KOPT-K1 (cell line): Measurements from ENCODE around the gene AADAT.
"Not testable (repeated sequence)": the region's sequence is repeated elsewhere in the genome, so short reads cannot be mapped to it uniquely, and the experiment has no call there.

Experiments
- H3K27ac ChIP-seq: fragments of 200-600 bp; sonication (generic); 2 replicates; pipeline ENCODE4 v1.5.1; 2016; ENCODE audit warnings: antibody characterized with exemption, mild to moderate bottlenecking, low read depth, low read length; ENCODE audit not compliant: poor library complexity, severe bottlenecking
- H3K36me3 ChIP-seq: fragments of 200-600 bp; sonication (generic); 2 replicates; pipeline ENCODE4 v1.5.1; 2017; ENCODE audit warnings: antibody characterized with exemption, mild to moderate bottlenecking, low read length, moderate library complexity; ENCODE audit not compliant: insufficient read depth
- H3K9me3 ChIP-seq: fragments of 200-600 bp; sonication (generic); 2 replicates; pipeline ENCODE4 v1.5.1; 2017; ENCODE audit warnings: antibody characterized with exemption, low read length, mild to moderate bottlenecking; ENCODE audit not compliant: insufficient read depth, poor library complexity, severe bottlenecking

AADAT gene

DNA sequence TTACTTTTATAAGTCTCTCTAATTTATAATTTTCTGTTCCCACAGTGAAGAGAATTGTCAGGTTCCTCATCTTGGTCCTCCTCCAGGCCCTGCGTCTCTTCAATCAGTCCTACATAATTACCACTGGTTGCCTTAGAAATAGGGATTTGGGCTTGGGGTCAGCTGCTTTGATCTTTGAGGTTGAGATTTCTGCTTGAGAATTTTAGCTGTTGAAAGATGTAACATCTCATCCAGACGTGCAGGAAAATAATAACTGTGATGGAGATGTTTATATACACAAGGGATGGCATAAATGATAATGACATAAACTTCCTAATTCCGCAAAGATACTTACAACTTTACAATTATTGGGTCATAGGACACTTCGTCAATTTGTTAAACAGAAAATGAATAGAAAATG is 30.3 kb downstream of the AADAT start:
- no peak overlapping the region for H3K27ac ChIP-seq
- H3K9me3 ChIP-seq = no peaks in the 10 kb centered on the region
- H3K36me3 ChIP-seq = no peaks in the 10 kb centered on the region

DNA sequence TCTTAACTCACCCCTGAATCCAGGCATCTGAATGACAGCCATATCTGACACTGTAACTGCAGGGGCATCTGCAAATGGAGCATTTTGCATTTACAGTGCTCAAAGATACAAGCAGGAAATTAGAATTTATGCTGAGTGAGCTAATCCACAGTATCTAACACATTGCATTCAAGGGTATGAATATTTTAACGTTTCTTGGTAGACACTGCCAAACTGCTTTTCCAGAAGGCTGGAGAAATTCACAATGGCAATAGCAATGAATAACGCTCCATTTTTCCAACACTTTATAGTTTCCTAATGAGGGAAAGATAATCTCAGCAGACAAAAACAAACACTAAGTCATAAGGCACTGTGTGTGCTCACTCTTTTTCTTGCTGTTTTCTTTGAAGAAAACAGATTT is 30.9 kb downstream of the AADAT start:
- no peak overlapping the region for H3K27ac ChIP-seq
- H3K9me3 ChIP-seq = no peaks in the 10 kb centered on the region
- H3K36me3 ChIP-seq = no peaks in the 10 kb centered on the region

DNA sequence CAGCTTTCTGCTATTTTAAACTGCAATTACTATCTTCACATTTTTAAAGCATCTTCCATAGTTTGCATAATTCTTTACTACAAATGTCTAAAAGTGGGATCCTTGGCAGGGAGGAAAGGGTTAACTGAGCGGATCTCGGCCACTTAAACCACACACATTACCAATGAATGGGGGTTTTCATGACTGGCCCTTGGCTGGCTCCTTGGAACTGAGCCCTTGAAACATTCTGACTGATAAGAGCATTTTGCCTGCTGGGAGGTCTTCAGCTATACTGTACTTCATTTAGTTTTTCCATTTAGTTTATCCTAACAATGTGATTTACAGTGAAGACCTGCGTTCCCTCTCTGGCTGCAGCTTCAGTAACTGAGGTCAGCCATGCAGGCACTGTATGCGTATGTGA is 31.9 kb downstream of the AADAT start:
- H3K36me3 ChIP-seq = no peaks in the 10 kb centered on the region
- H3K27ac ChIP-seq = no peak overlapping the region
- no peaks in the 10 kb centered on the region for H3K9me3 ChIP-seq

DNA sequence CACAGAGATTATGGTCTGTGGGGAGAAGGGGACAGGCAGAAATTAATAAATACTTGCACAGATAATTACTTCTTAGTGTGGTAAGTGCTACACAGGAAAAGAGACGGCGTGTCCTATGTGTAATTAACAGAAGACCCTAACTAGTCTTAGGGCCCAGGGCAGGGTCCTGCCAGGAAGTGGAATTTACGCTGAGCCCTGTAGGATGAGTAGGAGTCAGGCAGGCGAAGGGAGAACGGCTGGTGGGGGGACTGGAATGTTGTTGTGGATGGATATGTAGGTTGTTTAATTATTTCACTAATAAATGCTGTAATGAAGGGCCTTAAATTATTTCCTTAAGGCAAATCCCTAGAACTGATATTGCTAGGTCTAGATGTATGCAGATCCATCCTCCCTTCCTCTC is 36.8 kb downstream of the AADAT start:
- Histone ChIP-seq H3K36me3 (no peaks in the 10 kb centered on the region), H3K27ac (no peak overlapping the region), H3K9me3 (no peaks in the 10 kb centered on the region)

DNA sequence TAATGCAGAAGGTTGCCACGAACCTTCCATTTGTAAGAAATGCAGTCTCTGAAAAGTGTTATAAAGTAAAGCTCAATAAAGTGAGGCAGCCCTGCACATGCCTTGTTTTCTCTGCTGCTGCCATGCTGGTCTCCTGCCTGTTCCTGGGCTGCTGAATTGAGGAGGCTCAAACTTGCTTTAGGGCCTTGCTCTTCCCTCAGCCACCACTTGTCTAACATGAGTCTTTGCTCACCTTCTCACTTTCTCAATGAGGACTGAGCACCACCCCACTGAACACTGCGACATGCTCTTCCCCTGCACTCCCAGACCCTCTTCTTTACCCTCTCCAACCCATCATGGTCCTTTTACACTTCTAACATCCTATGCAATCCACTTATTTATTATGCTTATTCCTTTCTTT is 38.4 kb downstream of the AADAT start:
- H3K9me3 ChIP-seq = no peaks in the 10 kb centered on the region
- no peaks in the 10 kb centered on the region for H3K36me3 ChIP-seq

DNA sequence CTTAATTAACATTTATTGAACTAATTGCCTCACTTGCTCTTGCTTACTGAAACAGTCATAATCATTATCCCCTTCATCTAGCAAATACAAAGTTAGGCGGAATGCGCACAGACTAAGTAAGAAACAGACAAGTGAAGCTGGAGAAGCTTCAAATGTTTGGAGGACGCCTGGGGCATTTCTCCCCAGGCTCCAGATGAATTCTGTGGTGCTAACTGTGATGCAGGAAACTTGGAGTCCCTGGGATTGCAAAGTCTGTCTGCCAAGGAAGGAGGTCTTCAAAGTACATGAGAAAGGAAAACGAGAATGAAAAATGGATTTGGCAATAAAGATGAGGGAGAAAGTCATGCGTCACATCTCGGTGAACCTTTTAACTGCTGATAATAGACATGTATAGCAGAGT is 40.0 kb downstream of the AADAT start:
- no peak overlapping the region for H3K27ac ChIP-seq
- H3K9me3 ChIP-seq = no peaks in the 10 kb centered on the region
- no peaks in the 10 kb centered on the region for H3K36me3 ChIP-seq

More for the DNA sequence above, 38.4 kb downstream of the AADAT start:
- no peak overlapping the region for H3K27ac ChIP-seq

DNA sequence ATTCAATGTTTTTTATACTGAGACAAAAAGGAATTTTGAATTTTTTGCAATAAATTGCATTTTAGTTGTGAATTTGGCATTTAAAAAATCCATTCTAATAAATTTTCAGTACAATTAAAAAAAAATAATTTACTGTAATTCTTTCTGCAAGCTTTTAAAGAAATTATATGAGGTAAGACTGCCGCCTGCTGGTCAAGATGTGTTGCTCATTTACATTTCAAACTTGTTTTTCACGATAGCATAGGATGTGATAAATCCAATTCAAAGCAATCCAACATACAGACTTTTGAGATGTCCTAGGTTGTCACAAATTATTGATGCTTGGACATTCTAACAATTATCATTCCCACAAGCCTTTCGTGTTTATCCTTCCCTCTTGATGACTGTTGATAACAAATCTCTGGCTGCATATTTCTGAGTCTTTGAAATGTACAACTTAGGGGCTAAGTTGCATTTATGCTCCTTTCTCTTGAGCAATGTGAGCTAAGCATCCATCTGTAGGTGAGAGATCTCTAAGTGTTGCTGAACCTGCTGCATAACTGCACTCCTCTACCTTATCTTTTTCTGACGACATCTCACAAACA is 41.9 kb downstream of the AADAT start:
- H3K36me3 ChIP-seq = no peaks in the 10 kb centered on the region

DNA sequence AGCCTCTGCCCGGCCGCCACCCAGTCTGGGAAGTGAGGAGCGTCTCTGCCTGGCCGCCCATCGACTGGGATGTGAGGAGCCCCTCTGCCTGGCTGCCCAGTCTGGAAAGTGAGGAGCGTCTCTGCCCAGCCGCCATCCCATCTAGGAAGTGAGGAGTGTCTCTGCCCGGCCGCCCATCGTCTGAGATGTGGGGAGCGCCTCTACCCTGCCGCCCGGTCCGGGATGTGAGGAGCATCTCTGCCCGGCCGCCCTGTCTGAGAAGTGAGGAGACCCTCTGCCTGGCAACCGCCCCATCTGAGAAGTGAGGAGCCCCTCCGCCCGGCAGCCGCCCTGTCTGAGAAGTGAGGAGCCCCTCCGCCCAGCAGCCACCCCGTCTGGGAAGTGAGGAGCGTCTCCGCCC is 43.6 kb downstream of the AADAT start:
- not testable (repeated sequence) for H3K9me3 ChIP-seq, H3K36me3 ChIP-seq, H3K27ac ChIP-seq

More for the DNA sequence above, 41.9 kb downstream of the AADAT start:
- Histone ChIP-seq H3K27ac (no peak overlapping the region), H3K9me3 (no peaks in the 10 kb centered on the region)

DNA sequence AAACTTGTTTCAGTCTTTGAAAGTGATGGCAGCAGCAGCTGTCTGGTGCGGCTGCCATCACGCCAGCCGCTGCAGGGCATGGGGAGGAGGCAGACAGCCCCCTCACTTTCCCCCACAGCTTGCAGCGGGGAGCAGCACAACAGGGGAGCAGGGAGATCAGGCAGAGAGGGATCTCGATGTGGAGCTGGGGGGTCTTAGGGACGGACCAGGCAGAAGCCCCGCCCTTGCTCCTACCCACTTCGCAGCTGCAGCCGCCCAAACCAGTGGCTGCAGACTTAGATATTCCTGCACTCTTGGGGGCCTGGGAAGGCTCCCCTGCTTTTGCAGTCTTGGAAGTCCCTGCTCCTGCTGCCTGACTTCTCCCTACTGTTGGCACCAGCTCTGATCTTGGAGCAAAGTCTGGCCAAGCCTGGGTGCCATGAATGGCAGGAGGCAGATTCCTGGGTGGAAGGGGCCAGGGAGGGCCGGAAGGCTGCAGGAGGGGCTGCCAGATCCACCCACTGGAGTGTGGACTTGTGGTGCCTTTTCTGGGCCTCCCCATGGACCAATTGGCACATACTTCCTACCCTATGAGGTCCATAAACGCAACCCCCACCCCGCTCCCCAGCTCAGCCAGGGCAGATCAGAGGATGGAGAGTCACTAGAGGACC is 49.6 kb downstream of the AADAT start:
- Histone ChIP-seq H3K27ac (no peak overlapping the region), H3K9me3 (no peaks in the 10 kb centered on the region), H3K36me3 (no peaks in the 10 kb centered on the region)

DNA sequence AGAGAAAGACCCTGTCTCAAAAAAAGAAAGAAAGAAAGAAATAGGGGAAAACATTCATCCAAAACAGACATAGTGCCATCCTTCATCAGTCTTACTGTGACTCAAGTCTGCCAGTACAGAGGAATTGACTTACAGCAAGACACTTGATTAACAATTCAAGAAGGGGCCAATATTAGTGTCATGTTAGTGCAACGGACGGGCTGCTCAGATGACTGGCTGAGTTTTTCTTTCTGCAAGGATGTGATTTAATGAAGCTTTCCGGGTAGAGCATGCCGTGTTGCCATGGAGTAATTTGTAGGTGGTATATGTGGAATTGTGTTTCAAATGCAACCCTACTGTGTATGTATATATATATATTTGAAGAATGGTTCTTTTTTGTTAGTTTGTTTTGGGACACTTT is 51.0 kb downstream of the AADAT start:
- H3K9me3 ChIP-seq = no peaks in the 10 kb centered on the region
- no peak overlapping the region for H3K27ac ChIP-seq
- H3K36me3 ChIP-seq = no peaks in the 10 kb centered on the region

DNA sequence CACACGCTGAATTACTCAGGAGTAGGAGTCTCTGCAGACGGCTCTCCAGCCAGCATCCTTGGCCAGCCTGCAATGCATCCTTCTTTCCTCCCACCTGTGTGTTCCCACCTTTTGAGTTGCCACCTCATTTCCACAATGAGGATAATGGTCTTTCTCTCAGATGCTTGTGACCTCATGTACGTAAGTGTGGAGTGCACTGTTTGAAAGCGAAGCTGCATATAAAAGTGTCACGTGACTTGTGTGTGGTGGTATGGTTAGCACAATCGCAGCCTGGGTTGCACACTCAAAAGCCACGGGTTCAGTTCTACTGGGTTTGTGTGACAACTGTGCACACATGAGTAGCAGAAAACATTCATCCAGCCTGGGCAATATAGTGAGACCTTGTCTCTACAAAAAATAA is 51.5 kb downstream of the AADAT start:
- H3K36me3 ChIP-seq = no peaks in the 10 kb centered on the region

DNA sequence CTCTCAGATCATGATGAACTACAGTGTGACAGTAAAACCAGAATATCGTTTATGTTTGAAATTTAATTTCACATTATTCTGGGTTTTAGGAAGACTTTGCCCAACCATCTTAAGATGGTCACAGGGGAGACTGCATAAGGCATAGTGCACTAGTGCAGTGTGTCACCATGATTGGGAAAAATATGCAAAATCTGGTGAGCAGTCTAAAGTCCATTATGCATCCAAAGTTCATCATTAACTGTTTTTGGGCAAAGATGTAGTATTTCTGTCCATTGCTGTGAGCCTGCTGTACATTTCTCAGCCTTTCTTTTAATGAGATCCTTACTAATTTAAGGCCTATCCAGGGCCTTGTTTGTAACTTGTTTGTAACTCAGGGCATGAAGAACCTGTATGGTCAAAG is 52.3 kb downstream of the AADAT start:
- H3K27ac ChIP-seq = no peak overlapping the region
- H3K9me3 ChIP-seq = no peaks in the 10 kb centered on the region
- H3K36me3 ChIP-seq = no peaks in the 10 kb centered on the region

More for the DNA sequence above, 51.5 kb downstream of the AADAT start:
- no peaks in the 10 kb centered on the region for H3K9me3 ChIP-seq
- no peak overlapping the region for H3K27ac ChIP-seq

DNA sequence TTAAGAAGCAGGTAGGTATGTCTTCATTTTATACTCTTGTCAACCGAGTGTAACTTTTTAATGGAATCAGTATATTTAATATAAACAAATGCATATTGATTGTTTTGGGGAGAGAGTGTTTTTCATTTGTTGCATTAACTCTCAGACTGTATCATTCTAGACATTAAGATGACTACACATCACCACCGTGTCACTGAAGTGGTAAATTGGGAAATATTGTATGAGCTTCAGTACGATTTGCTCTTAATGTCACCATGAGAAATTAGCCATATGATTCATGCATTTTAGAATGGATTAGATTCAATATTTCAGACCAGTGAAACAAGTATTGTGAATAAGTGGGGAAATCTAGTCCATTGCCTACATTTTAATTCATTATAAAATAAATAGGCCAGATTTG is 53.9 kb downstream of the AADAT start:
- Histone ChIP-seq H3K9me3 (no peaks in the 10 kb centered on the region), H3K36me3 (no peaks in the 10 kb centered on the region), H3K27ac (no peak overlapping the region)

DNA sequence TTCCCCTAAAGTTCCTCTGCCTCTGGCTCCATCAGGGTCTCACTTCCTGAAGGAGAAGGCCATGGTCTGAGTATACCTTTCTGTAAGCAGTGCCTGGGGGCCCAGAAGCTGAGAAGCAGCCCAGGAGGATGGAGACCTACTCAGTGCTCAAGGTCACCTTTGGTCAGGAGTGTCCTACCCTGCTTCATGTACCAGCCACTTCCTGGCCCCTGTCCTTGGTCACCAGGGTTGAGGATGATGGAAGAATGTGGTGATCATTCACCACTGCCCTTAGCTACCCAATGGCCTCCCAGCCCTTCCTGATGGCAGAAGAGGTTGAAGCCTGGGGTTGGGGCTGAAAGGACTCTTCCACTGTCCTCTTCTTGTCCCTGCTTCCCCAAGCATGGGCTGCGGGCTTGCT is 54.5 kb downstream of the AADAT start:
- Histone ChIP-seq H3K27ac (no peak overlapping the region), H3K9me3 (no peaks in the 10 kb centered on the region), H3K36me3 (no peaks in the 10 kb centered on the region)

DNA sequence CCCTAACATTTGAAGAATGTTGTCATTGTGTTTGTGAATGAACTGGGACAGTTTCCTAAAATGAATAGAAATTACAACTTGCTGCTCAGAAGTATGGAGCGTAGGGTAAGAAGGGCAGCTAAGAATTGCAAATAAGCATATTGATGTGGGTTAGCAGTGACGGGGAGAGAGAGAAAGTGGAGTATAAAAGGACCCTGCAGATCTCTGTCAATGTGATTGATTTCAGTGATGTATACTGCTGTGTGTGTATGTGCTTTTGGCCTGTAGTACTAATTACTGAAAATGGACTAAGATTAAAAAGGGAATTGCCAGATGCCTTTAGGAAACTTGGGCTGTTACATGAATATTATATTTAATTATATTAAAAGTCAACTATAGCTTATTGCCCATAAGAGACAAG is 55.8 kb downstream of the AADAT start:
- no peak overlapping the region for H3K27ac ChIP-seq
- no peaks in the 10 kb centered on the region for H3K9me3 ChIP-seq
- no peaks in the 10 kb centered on the region for H3K36me3 ChIP-seq

DNA sequence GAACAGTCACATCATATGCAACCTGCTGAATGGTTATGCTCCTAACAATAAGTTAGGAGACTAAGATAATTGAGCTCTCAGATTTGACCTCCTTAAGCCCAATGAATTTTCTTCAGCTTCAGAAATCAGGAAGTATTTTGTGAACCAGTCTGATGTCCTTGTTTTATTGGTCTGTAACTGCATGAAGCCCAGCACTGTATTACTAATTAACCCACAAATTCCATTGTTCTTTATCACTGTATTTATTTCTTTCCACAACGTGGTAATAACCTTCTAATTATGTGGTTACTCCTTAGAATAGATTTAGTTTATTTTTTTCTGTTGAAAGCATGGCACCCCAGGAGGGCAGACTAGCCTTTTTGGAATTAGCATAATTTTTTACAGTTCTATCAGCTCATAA is 59.6 kb downstream of the AADAT start:
- Histone ChIP-seq H3K27ac (no peak overlapping the region), H3K36me3 (no peaks in the 10 kb centered on the region), H3K9me3 (peaks cover 9% of the 10 kb centered on the region)
